Measurements from ENCODE around the gene TNFRSF1A. TPM values are rescaled to one million over a fixed set of nuclear protein-coding genes. Genes with fewer than 3 reads are reported as not detected.

The TNFRSF1A gene
- total RNA-seq, 1 experiment from 2014 or later: 108 TPM

- intact Hi-C loops (cut with micrococcal nuclease; ENCODE audit: unreplicated experiment) (loop anchor here (5.0 kb wide), 1 partner anchor 35 kb away; no protein-coding TSS in a partner anchor), in situ Hi-C loops (cut with HindIII; ENCODE audit: low pct_unique_long_range_greater_than_20kb, low sequenced_read_pairs) (no loop called here)
- peaks cover 64% of the 10 kb centered on the region for H3K4me1 ChIP-seq (ENCODE audit: control insufficient read depth, insufficient read depth, low read length)
- H3K4me3 ChIP-seq (ENCODE audit: low read depth in 2 of 2, low read length in 2 of 2): peak overlapping the region; percentile 71 to 94
- no peaks in the 10 kb centered on the region for H3K9me3 ChIP-seq (ENCODE audit: control insufficient read depth, insufficient read depth, low read depth, low read length)
- ChIA-PET CTCF (interaction anchor here (1.3 kb wide), 1 partner anchor 11 kb away, joined by 5 read pairs; no protein-coding TSS in a partner anchor), POLR2A (interaction anchor here (0.6 to 1.1 kb wide), 4 partner anchors 33 to 154 kb away, joined by 4 to 10 read pairs (median 8); no protein-coding TSS in a partner anchor)
- peak overlapping the region; percentile 99 for H3K27ac ChIP-seq (ENCODE audit: low read length)
- ATAC-seq: peak; percentile 22
- no TSS peak for BruUV-seq (replicated peaks)
- H3K36me3 ChIP-seq (ENCODE audit: control insufficient read depth, insufficient read depth, low read length): peaks cover 6% of the 10 kb centered on the region
- H3K27me3 ChIP-seq (ENCODE audit: control insufficient read depth, insufficient read depth, low read length): no peaks in the 10 kb centered on the region
- DNase-seq (ENCODE audit: low read depth, low spot score): no peak
- no peak for TF ChIP-seq CTCF (IDR thresholded peaks at IDR 0.05)
- TF ChIP-seq POLR2AphosphoS5 (IDR thresholded peaks at IDR 0.05; ENCODE audit: low read depth, low read length): no peak; the same call in 1 of the 2 replicates
- TF ChIP-seq TCF7L2 (IDR thresholded peaks at IDR 0.05; ENCODE audit: low read depth, low read length): no peak
- no peak for TF ChIP-seq SIN3A (IDR thresholded peaks at IDR 0.05; ENCODE audit: borderline replicate concordance, insufficient read depth, low read depth, low read length)
- TF ChIP-seq REST (IDR thresholded peaks at IDR 0.05; ENCODE audit: insufficient read depth in 1 of 2, low read depth in 2 of 2, low read length in 1 of 2): no peak
Observed at GRCh38 chr12:6336889-6337853, 4.7 kb downstream of the TNFRSF1A start.

DNA sequence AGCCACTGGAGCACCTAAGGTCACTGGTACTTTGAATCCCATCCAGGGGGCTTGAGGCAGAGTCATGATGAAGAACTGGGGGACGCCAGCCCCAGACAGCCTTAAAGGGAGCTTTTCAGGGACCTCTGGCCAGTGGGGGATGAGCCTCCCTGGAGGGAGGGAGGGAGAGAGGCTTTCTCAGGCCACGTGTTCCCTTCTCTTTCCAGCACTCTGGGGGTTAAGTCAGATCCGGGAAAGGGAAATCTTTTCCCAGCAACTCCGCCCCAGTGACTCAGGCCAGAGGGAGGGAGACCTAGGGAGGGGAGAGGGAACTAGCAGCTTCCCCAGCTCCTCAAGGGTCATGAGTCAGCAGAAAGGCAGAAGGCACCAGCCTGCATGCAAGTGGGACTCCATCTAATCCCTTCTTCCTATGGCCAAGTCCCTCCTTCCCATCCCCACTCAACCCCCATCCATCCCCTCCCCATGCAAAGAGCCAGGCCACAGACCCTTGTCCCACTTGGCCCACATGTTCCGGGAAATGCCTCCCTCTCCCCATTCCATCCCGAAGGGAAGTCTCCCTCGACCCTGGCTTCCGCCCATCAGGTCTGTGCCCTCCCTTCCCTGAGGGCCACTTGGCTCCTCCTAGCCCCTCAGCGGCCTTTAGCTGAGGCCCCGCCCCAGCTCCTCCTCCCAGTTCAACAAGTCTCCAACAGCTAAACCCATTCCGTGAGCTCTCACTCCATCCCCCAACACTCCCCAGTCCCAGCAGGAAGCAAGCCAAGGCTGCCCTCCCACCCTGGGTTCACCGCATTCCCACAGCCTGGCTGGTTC is 5.6 kb downstream of the TNFRSF1A start:
- H3K4me1 ChIP-seq (ENCODE audit: control insufficient read depth, insufficient read depth, low read length): peaks cover 63% of the 10 kb centered on the region
- in situ Hi-C loops (cut with HindIII; ENCODE audit: low pct_unique_long_range_greater_than_20kb, low sequenced_read_pairs): no loop called here
- BruUV-seq (replicated peaks): no TSS peak
- TF ChIP-seq POLR2AphosphoS5 (IDR thresholded peaks at IDR 0.05; ENCODE audit: low read depth, low read length): peak; percentile 47; the same call in 1 of the 2 replicates
- no peak for TF ChIP-seq SIN3A (IDR thresholded peaks at IDR 0.05; ENCODE audit: borderline replicate concordance, insufficient read depth, low read depth, low read length)
- CTCF ChIA-PET: interaction anchor here (1.3 kb wide), 1 partner anchor 10 kb away, joined by 5 read pairs; no protein-coding TSS in a partner anchor
- peak overlapping the region; percentile 71 to 94 for H3K4me3 ChIP-seq (ENCODE audit: low read depth in 2 of 2, low read length in 2 of 2)
- peak; percentile 93 for DNase-seq (ENCODE audit: low read depth, low spot score)
- no peaks in the 10 kb centered on the region for H3K9me3 ChIP-seq (ENCODE audit: control insufficient read depth, insufficient read depth, low read depth, low read length)
- peak overlapping the region; percentile 99 for H3K27ac ChIP-seq (ENCODE audit: low read length)
- POLR2A ChIA-PET: interaction anchor here (0.6 to 1.1 kb wide), 5 partner anchors 34 to 155 kb away, joined by 3 to 10 read pairs (median 7); no protein-coding TSS in a partner anchor
- H3K36me3 ChIP-seq (ENCODE audit: control insufficient read depth, insufficient read depth, low read length): peaks cover 7% of the 10 kb centered on the region
- H3K27me3 ChIP-seq (ENCODE audit: control insufficient read depth, insufficient read depth, low read length): no peaks in the 10 kb centered on the region
- intact Hi-C loops (cut with micrococcal nuclease; ENCODE audit: unreplicated experiment): loop anchor here (5.0 kb wide), 1 partner anchor 36 kb away; no protein-coding TSS in a partner anchor
- peak; percentile 86 for ATAC-seq
